HepG2 (cell line): ENCODE measurements around the gene WDR81. TPM values are rescaled to one million over a fixed set of nuclear protein-coding genes. Genes with fewer than 3 reads are reported as not detected.

Experiments used
- FOXJ3 ChIP-seq: sonication (generic); formaldehyde crosslinking; IDR thresholded peaks from 2 replicates; pipeline ENCODE4 v1.4.0; 2020; ENCODE audit warnings: missing genetic modification reagents, mild to moderate bottlenecking, borderline replicate concordance
- KDM5B ChIP-seq: sonication (generic); formaldehyde crosslinking; IDR thresholded peaks from 2 replicates; pipeline ENCODE4 v1.4.0; 2020; ENCODE audit warnings: missing genetic modification reagents, mild to moderate bottlenecking, borderline replicate concordance
- KLF6 ChIP-seq: IDR thresholded peaks from 2 replicates; pipeline ENCODE4 v1.8.0; 2016; ENCODE audit warnings: missing biosample characterization, missing genetic modification reagents
- LCORL ChIP-seq, 2 experiments: fragments of 450-650 bp in 1 of 2; sonication (generic) in 1 of 2; formaldehyde crosslinking in 1 of 2; IDR thresholded peaks; 2 replicates each; pipeline versions ENCODE4 v1.5.0 to v1.6.1; 2017 to 2020; ENCODE audit warnings: antibody characterized with exemption in 1 of 2, missing genetic modification reagents in 1 of 2
- MZF1 ChIP-seq: sonication (generic); formaldehyde crosslinking; IDR thresholded peaks from 2 replicates; pipeline ENCODE4 v1.8.1; 2023; ENCODE audit warnings: mild to moderate bottlenecking, missing genetic modification reagents, borderline replicate concordance
- PHF5A ChIP-seq: IDR thresholded peaks from one replicate; pipeline ENCODE4 v1.6.1; 2018; ENCODE audit warnings: low read depth, missing genetic modification reagents; ENCODE audit not compliant: unreplicated experiment
- TARDBP ChIP-seq: sonication (generic); formaldehyde crosslinking; IDR thresholded peaks from 2 replicates; pipeline ENCODE4 v1.8.0; 2022; ENCODE audit warnings: mild to moderate bottlenecking, missing genetic modification reagents
- TCF12 ChIP-seq, 2 experiments: fragments of 450-650 bp in 1 of 2; sonication (generic) in 1 of 2; formaldehyde crosslinking in 1 of 2; IDR thresholded peaks; 2 replicates each; pipeline versions ENCODE4 v1.6.1 to v1.8.0; 2017 to 2022; ENCODE audit warnings: antibody characterized with exemption in 1 of 2, mild to moderate bottlenecking in 1 of 2, missing genetic modification reagents in 1 of 2, moderate library complexity in 1 of 2
- TEAD2 ChIP-seq: sonication (generic); formaldehyde crosslinking; IDR thresholded peaks from 2 replicates; pipeline ENCODE4 v1.9.0; 2021; ENCODE audit warnings: missing genetic modification reagents
- ZNF20 ChIP-seq: sonication (generic); formaldehyde crosslinking; IDR thresholded peaks from 2 replicates; pipeline ENCODE4 v1.4.0; 2020; ENCODE audit warnings: mild to moderate bottlenecking, moderate library complexity, missing genetic modification reagents
- ZNF256 ChIP-seq: sonication (generic); formaldehyde crosslinking; conservative IDR thresholded peaks from 2 replicates; pipeline ENCODE4 v1.4.0; 2020; ENCODE audit warnings: missing genetic modification reagents
- ZNF326 ChIP-seq: sonication (generic); formaldehyde crosslinking; IDR thresholded peaks from 2 replicates; pipeline ENCODE4 v1.4.0; 2020; ENCODE audit warnings: missing genetic modification reagents, borderline replicate concordance
- ZNF501 ChIP-seq: sonication (generic); formaldehyde crosslinking; IDR thresholded peaks from 2 replicates; pipeline ENCODE4 v1.5.1; 2020; ENCODE audit warnings: mild to moderate bottlenecking, moderate library complexity, missing genetic modification reagents
- ZNF563 ChIP-seq: sonication (generic); formaldehyde crosslinking; IDR thresholded peaks from 2 replicates; pipeline ENCODE4 v1.8.0; 2022; ENCODE audit warnings: mild to moderate bottlenecking, moderate library complexity, missing genetic modification reagents
- ZNF761 ChIP-seq: sonication (generic); formaldehyde crosslinking; conservative IDR thresholded peaks from 2 replicates; pipeline ENCODE4 v1.4.0; 2020; ENCODE audit warnings: mild to moderate bottlenecking, missing genetic modification reagents
- polyA plus RNA-seq, 8 experiments: library from polyadenylated mRNA; depleted of rRNA in 3 of 8; stranded (reverse) in 7 of 8; unstranded in 1 of 8; fragments of >200 nt; fragmentation: Illumina TruSeq in 4 of 8; extraction: Trizol in 4 of 8; gene quantifications; 2 replicates each; pipeline versions ENCODE4 v1.2.1 to v1.2.3, GENCODE V29; 2011 to 2016; ENCODE audit warnings: low read depth in 4 of 8, missing spikeins in 1 of 8, mixed read lengths in 1 of 8; ENCODE audit not compliant: insufficient read depth in 1 of 8
- total RNA-seq, 5 experiments: library from RNA; depleted of rRNA; stranded (reverse); fragments of >200 nt; fragmentation: Illumina TruSeq; extraction: Trizol; gene quantifications; 2 replicates each; pipeline ENCODE4 v1.2.3, GENCODE V29; 2016; ENCODE audit warnings: low read depth in 1 of 5
- TF ChIP-seq, protein P1 (sequence below): IDR thresholded peaks from 2 replicates; pipeline ENCODE4 v1.6.1; 2016; ENCODE audit warnings: low read depth, control low read depth
- TF ChIP-seq, protein P2 (sequence below): sonication (generic); formaldehyde crosslinking; IDR thresholded peaks from 2 replicates; pipeline ENCODE4 v1.8.1; 2023; ENCODE audit warnings: mild to moderate bottlenecking, inconsistent platforms, moderate library complexity, missing genetic modification reagents, borderline replicate concordance
- TF ChIP-seq, protein P3 (sequence below): sonication (generic); formaldehyde crosslinking; IDR thresholded peaks from 2 replicates; pipeline ENCODE4 v1.4.0; 2020; ENCODE audit warnings: missing genetic modification reagents
- TF ChIP-seq, protein P4 (sequence below): sonication (generic); formaldehyde crosslinking; IDR thresholded peaks from 2 replicates; pipeline ENCODE4 v1.5.0; 2020; ENCODE audit warnings: mild to moderate bottlenecking, missing genetic modification reagents
- TF ChIP-seq, protein P5 (sequence below): sonication (generic); formaldehyde crosslinking; IDR thresholded peaks from 2 replicates; pipeline ENCODE4 v1.4.0; 2020; ENCODE audit warnings: mild to moderate bottlenecking, missing genetic modification reagents

The WDR81 gene
- total and polyA plus RNA-seq, 2 of the 13 experiments (the other 11 are each of a cell fraction or from before 2014, with no cell fraction given) = 9.1 to 16.7 TPM

DNA sequence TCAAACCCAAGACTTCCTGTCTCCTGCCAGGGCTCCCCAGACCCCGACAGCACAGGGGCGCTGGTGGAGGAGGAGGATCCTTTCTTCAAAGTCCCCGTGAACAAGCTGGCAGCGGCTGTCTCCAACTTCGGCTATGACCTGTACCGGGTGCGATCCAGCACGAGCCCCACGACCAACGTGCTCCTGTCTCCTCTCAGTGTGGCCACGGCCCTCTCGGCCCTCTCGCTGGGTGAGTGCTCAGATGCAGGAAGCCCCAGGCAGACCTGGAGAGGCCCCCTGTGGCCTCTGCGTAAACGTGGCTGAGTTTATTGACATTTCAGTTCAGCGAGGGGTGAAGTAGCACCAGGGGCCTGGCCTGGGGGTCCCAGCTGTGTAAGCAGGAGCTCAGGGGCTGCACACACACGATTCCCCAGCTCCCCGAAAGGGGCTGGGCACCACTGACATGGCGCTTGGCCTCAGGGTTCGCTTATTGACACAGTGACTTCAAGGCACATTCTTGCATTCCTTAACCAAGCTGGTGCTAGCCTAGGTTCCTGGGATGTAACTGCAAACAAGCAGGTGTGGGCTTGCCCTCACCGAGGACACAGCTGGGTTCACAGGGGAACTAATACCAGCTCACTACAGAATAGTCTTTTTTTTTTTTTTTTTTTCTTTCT lies 45.4 kb downstream of the WDR81 start (continued):
- no peak; the same call in 1 of the 2 replicates for TF ChIP-seq ZNF501
- TF ChIP-seq, protein P1, sequence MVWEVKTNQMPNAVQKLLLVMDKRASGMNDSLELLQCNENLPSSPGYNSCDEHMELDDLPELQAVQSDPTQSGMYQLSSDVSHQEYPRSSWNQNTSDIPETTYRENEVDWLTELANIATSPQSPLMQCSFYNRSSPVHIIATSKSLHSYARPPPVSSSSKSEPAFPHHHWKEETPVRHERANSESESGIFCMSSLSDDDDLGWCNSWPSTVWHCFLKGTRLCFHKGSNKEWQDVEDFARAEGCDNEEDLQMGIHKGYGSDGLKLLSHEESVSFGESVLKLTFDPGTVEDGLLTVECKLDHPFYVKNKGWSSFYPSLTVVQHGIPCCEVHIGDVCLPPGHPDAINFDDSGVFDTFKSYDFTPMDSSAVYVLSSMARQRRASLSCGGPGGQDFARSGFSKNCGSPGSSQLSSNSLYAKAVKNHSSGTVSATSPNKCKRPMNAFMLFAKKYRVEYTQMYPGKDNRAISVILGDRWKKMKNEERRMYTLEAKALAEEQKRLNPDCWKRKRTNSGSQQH (CRISPR knock-in tag) = no peak
- TF ChIP-seq, protein P2, sequence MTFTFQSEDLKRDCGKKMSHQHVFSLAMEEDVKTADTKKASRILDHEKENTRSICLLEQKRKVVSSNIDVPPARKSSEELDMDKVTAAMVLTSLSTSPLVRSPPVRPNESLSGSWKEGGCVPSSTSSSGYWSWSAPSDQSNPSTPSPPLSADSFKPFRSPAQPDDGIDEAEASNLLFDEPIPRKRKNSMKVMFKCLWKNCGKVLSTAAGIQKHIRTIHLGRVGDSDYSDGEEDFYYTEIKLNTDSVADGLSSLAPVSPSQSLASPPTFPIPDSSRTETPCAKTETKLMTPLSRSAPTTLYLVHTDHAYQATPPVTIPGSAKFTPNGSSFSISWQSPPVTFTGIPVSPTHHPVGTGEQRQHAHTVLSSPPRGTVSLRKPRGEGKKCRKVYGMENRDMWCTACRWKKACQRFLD (CRISPR knock-in tag) = no peak
- TF ChIP-seq ZNF256 (CRISPR knock-in tag) = no peak
- TF ChIP-seq FOXJ3 (CRISPR knock-in tag) = 0 out of 2 replicates have a peak, but pooled peaks have one; percentile 13
- no peak for TF ChIP-seq TCF12 (IDR thresholded peaks at IDR 0.05)
- TF ChIP-seq TCF12 (CRISPR knock-in tag; IDR thresholded peaks at IDR 0.05) = peak; percentile 64; the same call in 1 of the 2 replicates
- TF ChIP-seq, protein P3, sequence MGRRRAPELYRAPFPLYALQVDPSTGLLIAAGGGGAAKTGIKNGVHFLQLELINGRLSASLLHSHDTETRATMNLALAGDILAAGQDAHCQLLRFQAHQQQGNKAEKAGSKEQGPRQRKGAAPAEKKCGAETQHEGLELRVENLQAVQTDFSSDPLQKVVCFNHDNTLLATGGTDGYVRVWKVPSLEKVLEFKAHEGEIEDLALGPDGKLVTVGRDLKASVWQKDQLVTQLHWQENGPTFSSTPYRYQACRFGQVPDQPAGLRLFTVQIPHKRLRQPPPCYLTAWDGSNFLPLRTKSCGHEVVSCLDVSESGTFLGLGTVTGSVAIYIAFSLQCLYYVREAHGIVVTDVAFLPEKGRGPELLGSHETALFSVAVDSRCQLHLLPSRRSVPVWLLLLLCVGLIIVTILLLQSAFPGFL (CRISPR knock-in tag) = no peak
- TF ChIP-seq, protein P4, sequence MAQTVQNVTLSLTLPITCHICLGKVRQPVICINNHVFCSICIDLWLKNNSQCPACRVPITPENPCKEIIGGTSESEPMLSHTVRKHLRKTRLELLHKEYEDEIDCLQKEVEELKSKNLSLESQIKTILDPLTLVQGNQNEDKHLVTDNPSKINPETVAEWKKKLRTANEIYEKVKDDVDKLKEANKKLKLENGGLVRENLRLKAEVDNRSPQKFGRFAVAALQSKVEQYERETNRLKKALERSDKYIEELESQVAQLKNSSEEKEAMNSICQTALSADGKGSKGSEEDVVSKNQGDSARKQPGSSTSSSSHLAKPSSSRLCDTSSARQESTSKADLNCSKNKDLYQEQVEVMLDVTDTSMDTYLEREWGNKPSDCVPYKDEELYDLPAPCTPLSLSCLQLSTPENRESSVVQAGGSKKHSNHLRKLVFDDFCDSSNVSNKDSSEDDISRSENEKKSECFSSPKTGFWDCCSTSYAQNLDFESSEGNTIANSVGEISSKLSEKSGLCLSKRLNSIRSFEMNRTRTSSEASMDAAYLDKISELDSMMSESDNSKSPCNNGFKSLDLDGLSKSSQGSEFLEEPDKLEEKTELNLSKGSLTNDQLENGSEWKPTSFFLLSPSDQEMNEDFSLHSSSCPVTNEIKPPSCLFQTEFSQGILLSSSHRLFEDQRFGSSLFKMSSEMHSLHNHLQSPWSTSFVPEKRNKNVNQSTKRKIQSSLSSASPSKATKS = no peak
- peak; percentile 61; the same call in 1 of the 2 replicates for TF ChIP-seq ZNF563 (CRISPR knock-in tag)
- peak; percentile 57; the same call in 1 of the 2 replicates for TF ChIP-seq TARDBP (CRISPR knock-in tag)
- TF ChIP-seq MZF1 (CRISPR knock-in tag) = no peak
- TF ChIP-seq PHF5A = no peak
- TF ChIP-seq, protein P5, sequence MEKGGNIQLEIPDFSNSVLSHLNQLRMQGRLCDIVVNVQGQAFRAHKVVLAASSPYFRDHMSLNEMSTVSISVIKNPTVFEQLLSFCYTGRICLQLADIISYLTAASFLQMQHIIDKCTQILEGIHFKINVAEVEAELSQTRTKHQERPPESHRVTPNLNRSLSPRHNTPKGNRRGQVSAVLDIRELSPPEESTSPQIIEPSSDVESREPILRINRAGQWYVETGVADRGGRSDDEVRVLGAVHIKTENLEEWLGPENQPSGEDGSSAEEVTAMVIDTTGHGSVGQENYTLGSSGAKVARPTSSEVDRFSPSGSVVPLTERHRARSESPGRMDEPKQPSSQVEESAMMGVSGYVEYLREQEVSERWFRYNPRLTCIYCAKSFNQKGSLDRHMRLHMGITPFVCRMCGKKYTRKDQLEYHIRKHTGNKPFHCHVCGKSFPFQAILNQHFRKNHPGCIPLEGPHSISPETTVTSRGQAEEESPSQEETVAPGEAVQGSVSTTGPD (CRISPR knock-in tag) = peak; percentile 54; the same call in 1 of the 2 replicates
- TF ChIP-seq ZNF20 (CRISPR knock-in tag) = no peak
- no peak for TF ChIP-seq LCORL (IDR thresholded peaks at IDR 0.05)
- TF ChIP-seq LCORL (CRISPR knock-in tag; IDR thresholded peaks at IDR 0.05) = peak; percentile 31; the same call in 1 of the 2 replicates
- TF ChIP-seq ZNF326 = no peak
- no peak for TF ChIP-seq KLF6 (CRISPR knock-in tag)
- no peak for TF ChIP-seq ZNF761 (CRISPR knock-in tag)
- no peak for TF ChIP-seq TEAD2 (CRISPR knock-in tag)
- peak; percentile 35; the same call in 1 of the 2 replicates for TF ChIP-seq KDM5B (CRISPR knock-in tag)
